Gastroesophageal sphincter (tissue), 4 donors: Measurements from ENCODE around the gene GM2A. TPM values are rescaled to one million over a fixed set of nuclear protein-coding genes. Genes with fewer than 3 reads are reported as not detected.

Experiments used
- ATAC-seq: fragments of 150-250 bp; one replicate; pipeline ENCODE4 v1.9.1; 2016; ENCODE audit warnings: mild to moderate bottlenecking, moderate library complexity
- H3K27ac ChIP-seq, 4 donors: fragments of 200-600 bp; sonication (generic) in 3 of 4; 1 replicate in 3 of 4; 2 replicates in 1 of 4; pipeline ENCODE4 v1.5.1; 2016 to 2019
- H3K27me3 ChIP-seq: fragments of 200-600 bp; sonication (generic); one replicate; pipeline ENCODE4 v1.5.1; 2019
- H3K36me3 ChIP-seq, 2 donors: fragments of 200-600 bp; sonication (generic); one replicate each; pipeline ENCODE4 v1.5.1; 2019; ENCODE audit warnings: control low read depth in 1 of 2
- H3K4me1 ChIP-seq, 3 donors: fragments of 200-600 bp; sonication (generic); 1 replicate in 2 of 3; 2 replicates in 1 of 3; pipeline ENCODE4 v1.5.1; 2016 to 2019; ENCODE audit warnings: control low read depth in 2 of 3
- H3K4me3 ChIP-seq, 2 donors: fragments of 200-600 bp; sonication (generic); one replicate each; pipeline ENCODE4 v1.5.1; 2019; ENCODE audit warnings: mild to moderate bottlenecking in 1 of 2, moderate library complexity in 1 of 2
- H3K9me3 ChIP-seq, 3 donors: fragments of 200-600 bp; sonication (generic); one replicate each; pipeline ENCODE4 v1.5.1; 2017 to 2019; ENCODE audit warnings: control low read depth in 2 of 3
- EP300 ChIP-seq: sonication (generic); formaldehyde crosslinking; IDR thresholded peaks from one replicate; pipeline ENCODE4 v1.6.1; 2017; ENCODE audit warnings: antibody characterized with exemption, mild to moderate bottlenecking
- POLR2A ChIP-seq, 2 donors: fragments of 450-650 bp; IDR thresholded peaks; one replicate each; pipeline ENCODE4 v1.6.1; 2017; ENCODE audit warnings: antibody characterized with exemption in 2 of 2, mild to moderate bottlenecking in 2 of 2, moderate library complexity in 1 of 2
- POLR2AphosphoS5 ChIP-seq: sonication (generic); formaldehyde crosslinking; IDR thresholded peaks from one replicate; pipeline ENCODE4 v1.6.1; 2017; ENCODE audit warnings: antibody characterized with exemption
- WGBS, 2 donors: methylation state at CpG; one replicate each; pipeline ENCODE4 v1.1.5; 2018; ENCODE audit warnings: low coverage in 1 of 2; 5-methylcytosine and 5-hydroxymethylcytosine counted together
- total RNA-seq, 4 donors: library from RNA; depleted of rRNA; stranded (reverse); fragments of >200 nt; gene quantifications; one replicate each; pipeline ENCODE4 v1.1.0, GENCODE V29; 2016
- TF ChIP-seq, protein P1 (sequence below), 4 experiments: fragments of 200-600 bp in 2 of 4; fragments of 450-650 bp in 2 of 4; sonication (generic) in 1 of 4; IDR thresholded peaks; one replicate each; pipeline ENCODE4 v1.5.1; 2017 to 2019; ENCODE audit warnings: antibody characterized with exemption in 4 of 4, mild to moderate bottlenecking in 2 of 4, moderate library complexity in 2 of 4

GM2A gene
- total RNA-seq, 4 donors from 2014 or later = 23.3 to 37.2 (median 29.1) TPM

DNA sequence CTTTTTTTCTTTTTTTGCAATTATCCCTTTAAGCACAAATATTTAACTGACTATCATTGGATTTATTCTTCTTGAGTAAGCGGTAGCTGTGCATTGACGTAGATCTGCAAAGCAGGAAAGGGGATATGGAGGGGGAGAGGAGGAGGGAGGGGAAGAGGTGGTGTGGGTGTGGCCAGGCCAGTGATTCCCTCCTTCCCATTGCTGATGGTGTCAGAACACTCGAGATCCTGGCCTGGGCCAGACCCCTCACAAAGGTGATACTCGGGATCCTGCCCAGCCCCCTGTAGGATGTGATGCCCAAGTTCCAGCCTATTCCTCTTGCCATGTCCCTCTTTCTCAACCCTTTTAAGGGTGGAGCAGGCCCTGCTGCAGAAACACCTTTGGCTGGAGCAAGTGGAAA, 40.6 kb downstream of the GM2A start:
- WGBS, 2 donors = 0 to 44% methylated on average over 1 to 3 of the region's 4 CpGs
- Histone ChIP-seq H3K9me3 (no peaks in the 10 kb centered on the region), H3K4me3 (no peak overlapping the region), H3K36me3 (no peaks in the 10 kb centered on the region), H3K27me3 (no peaks in the 10 kb centered on the region), H3K27ac (no peak overlapping the region), H3K4me1 (no peaks in the 10 kb centered on the region)
- TF ChIP-seq, protein P1, sequence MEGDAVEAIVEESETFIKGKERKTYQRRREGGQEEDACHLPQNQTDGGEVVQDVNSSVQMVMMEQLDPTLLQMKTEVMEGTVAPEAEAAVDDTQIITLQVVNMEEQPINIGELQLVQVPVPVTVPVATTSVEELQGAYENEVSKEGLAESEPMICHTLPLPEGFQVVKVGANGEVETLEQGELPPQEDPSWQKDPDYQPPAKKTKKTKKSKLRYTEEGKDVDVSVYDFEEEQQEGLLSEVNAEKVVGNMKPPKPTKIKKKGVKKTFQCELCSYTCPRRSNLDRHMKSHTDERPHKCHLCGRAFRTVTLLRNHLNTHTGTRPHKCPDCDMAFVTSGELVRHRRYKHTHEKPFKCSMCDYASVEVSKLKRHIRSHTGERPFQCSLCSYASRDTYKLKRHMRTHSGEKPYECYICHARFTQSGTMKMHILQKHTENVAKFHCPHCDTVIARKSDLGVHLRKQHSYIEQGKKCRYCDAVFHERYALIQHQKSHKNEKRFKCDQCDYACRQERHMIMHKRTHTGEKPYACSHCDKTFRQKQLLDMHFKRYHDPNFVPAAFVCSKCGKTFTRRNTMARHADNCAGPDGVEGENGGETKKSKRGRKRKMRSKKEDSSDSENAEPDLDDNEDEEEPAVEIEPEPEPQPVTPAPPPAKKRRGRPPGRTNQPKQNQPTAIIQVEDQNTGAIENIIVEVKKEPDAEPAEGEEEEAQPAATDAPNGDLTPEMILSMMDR (IDR thresholded peaks at IDR 0.05) = no peak
- no peak for TF ChIP-seq POLR2AphosphoS5
- TF ChIP-seq POLR2A (IDR thresholded peaks at IDR 0.05) = no peak
- no peak for TF ChIP-seq EP300
- ATAC-seq = no peak

DNA sequence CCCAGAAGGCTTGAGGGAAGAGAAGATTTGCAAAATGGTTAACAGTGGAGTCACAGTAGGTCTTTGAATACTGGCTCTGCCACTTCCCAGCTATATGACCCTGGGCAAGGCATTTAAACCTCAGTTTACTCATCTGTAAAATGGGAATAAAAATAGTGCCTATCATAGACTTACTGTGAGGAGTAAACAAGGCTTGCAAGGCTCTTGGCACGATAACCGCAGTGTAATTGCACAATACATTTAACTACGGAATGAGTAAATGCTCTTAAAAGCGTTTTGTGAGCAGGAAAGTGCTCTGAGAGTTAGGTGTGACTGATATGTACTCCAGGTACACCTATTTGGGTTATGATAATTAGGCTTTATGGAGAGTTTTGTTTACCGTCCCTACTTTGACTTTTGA, 42.2 kb downstream of the GM2A start:
- TF ChIP-seq, protein P1 (IDR thresholded peaks at IDR 0.05) = no peak
- TF ChIP-seq POLR2AphosphoS5 (no peak), EP300 (no peak), POLR2A (IDR thresholded peaks at IDR 0.05) (no peak)
- Histone ChIP-seq H3K4me3 (no peak overlapping the region), H3K27me3 (peaks cover 1% of the 10 kb centered on the region), H3K36me3 (no peaks in the 10 kb centered on the region), H3K9me3 (no peaks in the 10 kb centered on the region), H3K4me1 (no peaks in the 10 kb centered on the region), H3K27ac (no peak overlapping the region)
- WGBS, 2 donors = 71 to 83% methylated on average over 5 of the region's 5 CpGs
- ATAC-seq = no peak

DNA sequence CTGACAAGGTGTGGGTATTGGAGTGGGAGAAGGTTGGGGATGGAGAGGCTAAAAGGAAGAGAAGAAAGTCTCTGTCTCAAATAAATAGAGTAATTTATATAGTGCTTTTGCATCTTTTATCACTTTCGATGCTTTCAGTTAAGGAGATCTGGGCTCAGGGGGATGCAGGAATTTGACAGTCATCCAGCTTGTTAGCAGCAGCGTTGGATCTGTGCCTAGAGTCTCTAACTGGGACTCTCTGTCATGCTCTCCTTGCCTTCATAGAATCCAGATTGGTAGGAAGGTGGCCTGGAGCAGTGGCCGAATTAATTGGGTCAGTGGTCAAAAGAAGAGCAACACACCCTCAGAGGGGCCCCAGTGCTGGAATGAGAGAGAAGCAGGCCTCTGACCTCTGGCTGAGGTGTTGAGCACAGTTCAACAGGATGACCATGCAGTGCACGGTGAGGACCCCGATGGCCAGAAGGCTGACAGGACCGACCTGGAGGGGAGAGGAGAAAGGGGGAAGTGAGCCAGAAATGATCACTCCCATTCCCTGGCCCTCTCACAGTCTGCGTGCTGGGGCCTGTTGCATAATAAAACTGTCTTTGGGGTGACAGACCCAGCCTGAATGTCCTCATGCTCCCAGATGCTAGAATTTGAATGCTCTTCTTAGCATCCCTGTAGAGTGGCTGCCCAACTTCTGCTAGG, 42.9 kb downstream of the GM2A start:
- ATAC-seq = no peak

DNA sequence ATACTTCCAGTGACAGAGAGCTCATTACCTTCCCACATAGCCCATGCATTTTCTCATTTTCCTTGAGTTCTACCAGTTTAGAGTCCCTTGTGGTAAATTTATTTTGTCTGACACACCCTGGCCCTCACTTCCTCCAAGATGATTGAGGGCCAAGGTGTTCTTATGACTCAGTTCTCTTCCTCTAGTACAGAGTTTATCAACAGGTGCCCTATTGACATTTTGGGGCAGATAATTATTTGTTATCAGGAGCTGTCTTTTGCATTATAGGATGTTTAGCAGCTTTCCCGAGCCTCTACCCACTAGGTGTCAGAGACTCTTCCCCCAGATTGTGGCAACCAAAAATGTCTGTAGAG, 43.5 kb downstream of the GM2A start:
- Histone ChIP-seq H3K4me3 (no peak overlapping the region), H3K4me1 (no peaks in the 10 kb centered on the region), H3K36me3 (no peaks in the 10 kb centered on the region), H3K27me3 (peaks cover 12% of the 10 kb centered on the region), H3K27ac (no peak overlapping the region), H3K9me3 (no peaks in the 10 kb centered on the region)
- TF ChIP-seq POLR2A (IDR thresholded peaks at IDR 0.05) (no peak), POLR2AphosphoS5 (no peak), EP300 (no peak)
- TF ChIP-seq, protein P1 (IDR thresholded peaks at IDR 0.05) = no peak
- ATAC-seq = no peak
- 80% methylated on average over 1 of the region's 1 CpG; no CpG with 5 or more reads in 1 of the 2 donors for WGBS, 2 donors

More for the DNA sequence above, 42.9 kb downstream of the GM2A start:
- WGBS, 2 donors = 29 to 34% methylated on average over 3 to 7 of the region's 7 CpGs
- Histone ChIP-seq H3K4me1 (no peaks in the 10 kb centered on the region), H3K27ac (no peak overlapping the region), H3K27me3 (peaks cover 7% of the 10 kb centered on the region), H3K36me3 (no peaks in the 10 kb centered on the region), H3K4me3 (no peak overlapping the region), H3K9me3 (no peaks in the 10 kb centered on the region)
- TF ChIP-seq EP300 = no peak
- no peak for TF ChIP-seq POLR2A (IDR thresholded peaks at IDR 0.05)
- TF ChIP-seq, protein P1 (IDR thresholded peaks at IDR 0.05) = no peak
- no peak for TF ChIP-seq POLR2AphosphoS5

DNA sequence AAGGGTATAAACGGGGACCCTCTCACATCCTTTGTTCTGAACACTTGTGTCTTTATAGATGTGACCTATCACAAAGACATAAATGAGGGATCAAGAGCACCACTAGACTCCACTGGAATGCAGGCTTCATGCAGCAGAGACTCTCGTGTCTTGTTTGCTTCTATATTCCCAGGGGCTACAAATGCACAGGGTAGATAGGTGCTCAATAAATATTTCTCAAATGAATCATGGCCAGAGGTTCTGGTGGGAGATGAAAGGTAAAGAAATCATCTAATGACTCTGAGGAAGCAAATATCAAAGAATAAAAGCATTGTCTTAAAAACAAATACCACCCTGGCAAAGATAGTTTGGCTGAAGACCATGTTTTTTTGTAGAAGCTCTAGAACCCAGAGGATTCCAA, 44.0 kb downstream of the GM2A start:
- no peaks in the 10 kb centered on the region for H3K9me3 ChIP-seq
- 86 to 100% methylated on average over 1 to 2 of the region's 2 CpGs for WGBS, 2 donors
- no peak overlapping the region for H3K4me3 ChIP-seq
- no peak for ATAC-seq
- H3K4me1 ChIP-seq = no peaks in the 10 kb centered on the region
- no peak overlapping the region for H3K27ac ChIP-seq
- H3K36me3 ChIP-seq = no peaks in the 10 kb centered on the region
- H3K27me3 ChIP-seq = peaks cover 12% of the 10 kb centered on the region
- no peak for TF ChIP-seq EP300
